ENCODE measurements around the gene FBRS. TPM values are rescaled to one million over a fixed set of nuclear protein-coding genes. Genes with fewer than 3 reads are reported as not detected.

FBRS gene
- total RNA-seq, 1 donor from 2014 or later: 60.9 TPM

GRCh38 chr16:30678586-30678970 is 20.3 kb downstream of the FBRS start:
- Mint-ChIP-seq H3K27ac (ENCODE audit: unreplicated experiment) (no peak overlapping the region), H3K36me3 (ENCODE audit: low read depth, unreplicated experiment) (no peaks in the 10 kb centered on the region), H3K4me3 (ENCODE audit: unreplicated experiment) (no peak overlapping the region), H3K27me3 (ENCODE audit: unreplicated experiment) (peaks cover 16% of the 10 kb centered on the region), H3K4me1 (ENCODE audit: unreplicated experiment) (no peaks in the 10 kb centered on the region), H3K9me3 (ENCODE audit: unreplicated experiment) (no peaks in the 10 kb centered on the region)
- DNase-seq (ENCODE audit: low spot score): no peak
- TF ChIP-seq CTCF (IDR thresholded peaks at IDR 0.05; ENCODE audit: unreplicated experiment): no peak

GRCh38 chr16:30680326-30680725 is 22.1 kb downstream of the FBRS start:
- H3K27me3 Mint-ChIP-seq (ENCODE audit: unreplicated experiment): peaks cover 18% of the 10 kb centered on the region
- no peak for TF ChIP-seq CTCF (IDR thresholded peaks at IDR 0.05; ENCODE audit: unreplicated experiment)

GRCh38 chr16:30688701-30689100 is 30.5 kb downstream of the FBRS start:
- peaks cover 4% of the 10 kb centered on the region for H3K36me3 Mint-ChIP-seq (ENCODE audit: low read depth, unreplicated experiment)
- no peaks in the 10 kb centered on the region for H3K9me3 Mint-ChIP-seq (ENCODE audit: unreplicated experiment)
- H3K27me3 Mint-ChIP-seq (ENCODE audit: unreplicated experiment): peaks cover 15% of the 10 kb centered on the region
- H3K4me1 Mint-ChIP-seq (ENCODE audit: unreplicated experiment): peaks cover 2% of the 10 kb centered on the region
- DNase-seq (ENCODE audit: low spot score): no peak
- TF ChIP-seq CTCF (IDR thresholded peaks at IDR 0.05; ENCODE audit: unreplicated experiment): no peak
- no peak overlapping the region for H3K4me3 Mint-ChIP-seq (ENCODE audit: unreplicated experiment)
- no peak overlapping the region for H3K27ac Mint-ChIP-seq (ENCODE audit: unreplicated experiment)

More at GRCh38 chr16:30680326-30680725, 22.1 kb downstream of the FBRS start:
- H3K9me3 Mint-ChIP-seq (ENCODE audit: unreplicated experiment): no peaks in the 10 kb centered on the region
- DNase-seq (ENCODE audit: low spot score): no peak
- H3K36me3 Mint-ChIP-seq (ENCODE audit: low read depth, unreplicated experiment): no peaks in the 10 kb centered on the region
- no peak overlapping the region for H3K4me3 Mint-ChIP-seq (ENCODE audit: unreplicated experiment)
- no peak overlapping the region for H3K27ac Mint-ChIP-seq (ENCODE audit: unreplicated experiment)
- H3K4me1 Mint-ChIP-seq (ENCODE audit: unreplicated experiment): no peaks in the 10 kb centered on the region

- TF ChIP-seq CTCF (IDR thresholded peaks at IDR 0.05; ENCODE audit: unreplicated experiment): no peak
- H3K9me3 Mint-ChIP-seq (ENCODE audit: unreplicated experiment): no peaks in the 10 kb centered on the region
- DNase-seq (ENCODE audit: low spot score): no peak
- no peak overlapping the region for H3K4me3 Mint-ChIP-seq (ENCODE audit: unreplicated experiment)
- H3K27me3 Mint-ChIP-seq (ENCODE audit: unreplicated experiment): peaks cover 16% of the 10 kb centered on the region
- H3K4me1 Mint-ChIP-seq (ENCODE audit: unreplicated experiment): peaks cover 7% of the 10 kb centered on the region
- no peak overlapping the region for H3K27ac Mint-ChIP-seq (ENCODE audit: unreplicated experiment)
- peaks cover 9% of the 10 kb centered on the region for H3K36me3 Mint-ChIP-seq (ENCODE audit: low read depth, unreplicated experiment)
Observed at GRCh38 chr16:30691907-30692306, 33.7 kb downstream of the FBRS start.

- H3K9me3 Mint-ChIP-seq (ENCODE audit: unreplicated experiment): no peaks in the 10 kb centered on the region
- H3K27ac Mint-ChIP-seq (ENCODE audit: unreplicated experiment): no peak overlapping the region
- no peak for DNase-seq (ENCODE audit: low spot score)
- no peak for TF ChIP-seq CTCF (IDR thresholded peaks at IDR 0.05; ENCODE audit: unreplicated experiment)
- H3K27me3 Mint-ChIP-seq (ENCODE audit: unreplicated experiment): peaks cover 22% of the 10 kb centered on the region
- H3K36me3 Mint-ChIP-seq (ENCODE audit: low read depth, unreplicated experiment): peaks cover 9% of the 10 kb centered on the region
- no peak overlapping the region for H3K4me3 Mint-ChIP-seq (ENCODE audit: unreplicated experiment)
- peaks cover 7% of the 10 kb centered on the region for H3K4me1 Mint-ChIP-seq (ENCODE audit: unreplicated experiment)
Observed at GRCh38 chr16:30692396-30693064, 34.3 kb downstream of the FBRS start.
